ENCODE results near the gene CCNQ.

CCNQ gene

GRCh38 chrX:153598541-153599191 lies at the start of gene CCNQ:
Gene CCNQ (minus strand): TSS chrX:153599139. CDS start chrX:153599073, 66 bp downstream.
- DNase-seq (ENCODE audit: low read depth in 2 of 2) = no peak

GRCh38 chrX:153647461-153648357 lies 48.8 kb upstream of the CCNQ start:
- no peak for DNase-seq (ENCODE audit: low read depth in 2 of 2)

GRCh38 chrX:153646620-153647373 lies 47.9 kb upstream of the CCNQ start, which contains the start of gene DUSP9:
Gene DUSP9 (plus strand): TSS chrX:153647203. CDS start chrX:153647954, 751 bp downstream.
- DNase-seq (ENCODE audit: low read depth in 2 of 2) = no peak

GRCh38 chrX:153645921-153646488 lies 47.1 kb upstream of the CCNQ start:
- no peak for DNase-seq (ENCODE audit: low read depth in 2 of 2)

GRCh38 chrX:153645151-153645550 lies 46.2 kb upstream of the CCNQ start:
- DNase-seq (ENCODE audit: low read depth in 2 of 2) = no peak

GRCh38 chrX:153644356-153645125 lies 45.6 kb upstream of the CCNQ start:
- DNase-seq (ENCODE audit: low read depth in 2 of 2) = no peak

- no peak for DNase-seq (ENCODE audit: low read depth in 2 of 2)
Measured at GRCh38 chrX:153643431-153644351, 44.8 kb upstream of the CCNQ start.

- DNase-seq (ENCODE audit: low read depth in 2 of 2) = no peak
Measured at GRCh38 chrX:153642655-153643430, 43.9 kb upstream of the CCNQ start.

- DNase-seq (ENCODE audit: low read depth in 2 of 2) = no peak
Measured at GRCh38 chrX:153642051-153642654, 43.2 kb upstream of the CCNQ start.

- DNase-seq (ENCODE audit: low read depth in 2 of 2) = no peak
Measured at GRCh38 chrX:153641627-153642026, 42.7 kb upstream of the CCNQ start.

- DNase-seq (ENCODE audit: low read depth in 2 of 2) = no peak
Measured at GRCh38 chrX:153640736-153641575, 42.0 kb upstream of the CCNQ start.

- DNase-seq (ENCODE audit: low read depth in 2 of 2) = no peak
Measured at GRCh38 chrX:153640045-153640686, 41.2 kb upstream of the CCNQ start.

- no peak for DNase-seq (ENCODE audit: low read depth in 2 of 2)
Measured at GRCh38 chrX:153639177-153640044, 40.5 kb upstream of the CCNQ start.

GRCh38 chrX:153638436-153639176 lies 39.7 kb upstream of the CCNQ start:
- DNase-seq (ENCODE audit: low read depth in 2 of 2) = no peak

- DNase-seq (ENCODE audit: low read depth in 2 of 2) = no peak
Measured at GRCh38 chrX:153638041-153638371, 39.1 kb upstream of the CCNQ start.
